Measurements from ENCODE around the gene YLPM1. TPM values are rescaled to one million over a fixed set of nuclear protein-coding genes. Genes with fewer than 3 reads are reported as not detected.
A peak's percentile ranks its signal among the peaks of the same experiment; 100 is the strongest.

Gene YLPM1
- total and polyA plus RNA-seq, 2 donors (not counting 1 experiment from before 2014, with no cell fraction given), result 9.7 to 31.9 TPM

DNA sequence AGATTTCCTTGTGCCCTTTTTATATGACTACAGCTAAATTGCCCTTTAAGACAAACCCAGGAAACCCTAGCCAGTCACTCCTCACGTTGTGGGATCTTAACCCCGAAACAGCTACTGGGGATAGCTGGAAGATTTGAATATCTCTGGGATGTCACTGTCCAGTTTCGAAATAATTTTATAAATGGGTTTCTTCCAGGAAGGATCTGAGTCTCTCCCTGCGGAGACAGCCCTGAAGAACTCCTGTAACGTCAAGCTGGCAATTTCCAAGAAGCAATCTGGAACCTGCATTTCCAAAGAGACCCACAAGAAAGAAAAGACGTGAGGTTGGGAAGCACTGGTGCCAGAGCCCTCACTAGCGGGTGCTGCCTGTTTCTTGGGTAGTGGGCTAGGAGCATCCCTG, 91.9 kb downstream of the YLPM1 start:
- Histone ChIP-seq H3K79me2 (ENCODE audit: control insufficient read depth, insufficient read depth, low read length) (no peaks in the 10 kb centered on the region), H4K20me1 (ENCODE audit: control insufficient read depth, extremely low read depth, insufficient read depth, low read length) (no peaks in the 10 kb centered on the region), H3K27me3 (ENCODE audit: control insufficient read depth, insufficient read depth, low read length) (no peaks in the 10 kb centered on the region), H3K4me2 (ENCODE audit: extremely low read depth, insufficient read depth, low read length) (peak overlapping the region; percentile 4), H3K9ac (ENCODE audit: insufficient read depth, low read length) (no peak overlapping the region), H3K9me3 (ENCODE audit: control insufficient read depth, insufficient read depth, low read depth, low read length) (no peaks in the 10 kb centered on the region), H3K4me3 (replicated peaks in 1 of 4; ENCODE audit: control extremely low read depth in 1 of 4, insufficient read depth in 1 of 4, low read depth in 3 of 4, low read length in 4 of 4) (no peak overlapping the region), H3K27ac (ENCODE audit: insufficient read depth, low read length) (no peak overlapping the region), H3K36me3 (ENCODE audit: control insufficient read depth, insufficient read depth, low read length) (no peaks in the 10 kb centered on the region), H2AFZ (ENCODE audit: low read length) (no peak overlapping the region), H3K4me1 (ENCODE audit: control insufficient read depth, extremely low read depth, insufficient read depth, low read length) (peaks cover 12% of the 10 kb centered on the region)
- TF ChIP-seq EZH2 (IDR thresholded peaks at IDR 0.05; ENCODE audit: low read length, missing control alignments), result no peak
- TF ChIP-seq, protein P1, sequence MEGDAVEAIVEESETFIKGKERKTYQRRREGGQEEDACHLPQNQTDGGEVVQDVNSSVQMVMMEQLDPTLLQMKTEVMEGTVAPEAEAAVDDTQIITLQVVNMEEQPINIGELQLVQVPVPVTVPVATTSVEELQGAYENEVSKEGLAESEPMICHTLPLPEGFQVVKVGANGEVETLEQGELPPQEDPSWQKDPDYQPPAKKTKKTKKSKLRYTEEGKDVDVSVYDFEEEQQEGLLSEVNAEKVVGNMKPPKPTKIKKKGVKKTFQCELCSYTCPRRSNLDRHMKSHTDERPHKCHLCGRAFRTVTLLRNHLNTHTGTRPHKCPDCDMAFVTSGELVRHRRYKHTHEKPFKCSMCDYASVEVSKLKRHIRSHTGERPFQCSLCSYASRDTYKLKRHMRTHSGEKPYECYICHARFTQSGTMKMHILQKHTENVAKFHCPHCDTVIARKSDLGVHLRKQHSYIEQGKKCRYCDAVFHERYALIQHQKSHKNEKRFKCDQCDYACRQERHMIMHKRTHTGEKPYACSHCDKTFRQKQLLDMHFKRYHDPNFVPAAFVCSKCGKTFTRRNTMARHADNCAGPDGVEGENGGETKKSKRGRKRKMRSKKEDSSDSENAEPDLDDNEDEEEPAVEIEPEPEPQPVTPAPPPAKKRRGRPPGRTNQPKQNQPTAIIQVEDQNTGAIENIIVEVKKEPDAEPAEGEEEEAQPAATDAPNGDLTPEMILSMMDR (conservative IDR thresholded peaks at IDR 0.05 in 1 of 2, IDR thresholded peaks at IDR 0.05 in 1 of 2; ENCODE audit: low read depth in 1 of 2, low read length in 2 of 2), result no peak
- DNase-seq (ENCODE audit: low read depth in 2 of 2), result no peak

DNA sequence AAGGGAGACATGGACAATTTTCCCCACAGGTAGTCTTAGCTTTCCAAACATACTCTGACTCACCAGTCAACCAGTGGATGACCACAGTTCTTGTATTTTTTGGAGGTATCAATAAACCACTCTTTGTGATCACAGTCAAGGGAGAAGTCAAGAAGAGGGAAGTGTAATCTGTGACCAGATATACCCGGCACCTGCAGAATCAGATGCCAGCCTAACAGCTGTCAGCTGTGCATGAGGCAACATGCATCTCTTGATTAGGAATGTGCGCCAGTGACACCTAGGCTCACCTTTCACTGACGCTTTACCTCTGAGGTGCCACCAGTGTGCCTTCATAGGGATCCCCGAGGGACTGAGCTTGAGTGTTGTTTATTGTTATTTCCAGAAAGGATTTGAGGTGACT, 92.8 kb downstream of the YLPM1 start:
- no peak for DNase-seq (ENCODE audit: low read depth in 2 of 2)
- Histone ChIP-seq H3K4me3 (replicated peaks in 1 of 4; ENCODE audit: control extremely low read depth in 1 of 4, insufficient read depth in 1 of 4, low read depth in 3 of 4, low read length in 4 of 4) (no peak overlapping the region), H3K9me3 (ENCODE audit: control insufficient read depth, insufficient read depth, low read depth, low read length) (no peaks in the 10 kb centered on the region), H3K27me3 (ENCODE audit: control insufficient read depth, insufficient read depth, low read length) (no peaks in the 10 kb centered on the region), H3K9ac (ENCODE audit: insufficient read depth, low read length) (no peak overlapping the region), H3K4me2 (ENCODE audit: extremely low read depth, insufficient read depth, low read length) (no peak overlapping the region), H3K79me2 (ENCODE audit: control insufficient read depth, insufficient read depth, low read length) (no peaks in the 10 kb centered on the region), H4K20me1 (ENCODE audit: control insufficient read depth, extremely low read depth, insufficient read depth, low read length) (no peaks in the 10 kb centered on the region), H2AFZ (ENCODE audit: low read length) (no peak overlapping the region), H3K27ac (ENCODE audit: insufficient read depth, low read length) (no peak overlapping the region), H3K36me3 (ENCODE audit: control insufficient read depth, insufficient read depth, low read length) (no peaks in the 10 kb centered on the region), H3K4me1 (ENCODE audit: control insufficient read depth, extremely low read depth, insufficient read depth, low read length) (peaks cover 15% of the 10 kb centered on the region)
- no peak for TF ChIP-seq EZH2 (IDR thresholded peaks at IDR 0.05; ENCODE audit: low read length, missing control alignments)
- TF ChIP-seq, protein P1 (conservative IDR thresholded peaks at IDR 0.05 in 1 of 2, IDR thresholded peaks at IDR 0.05 in 1 of 2; ENCODE audit: low read depth in 1 of 2, low read length in 2 of 2), result no peak

DNA sequence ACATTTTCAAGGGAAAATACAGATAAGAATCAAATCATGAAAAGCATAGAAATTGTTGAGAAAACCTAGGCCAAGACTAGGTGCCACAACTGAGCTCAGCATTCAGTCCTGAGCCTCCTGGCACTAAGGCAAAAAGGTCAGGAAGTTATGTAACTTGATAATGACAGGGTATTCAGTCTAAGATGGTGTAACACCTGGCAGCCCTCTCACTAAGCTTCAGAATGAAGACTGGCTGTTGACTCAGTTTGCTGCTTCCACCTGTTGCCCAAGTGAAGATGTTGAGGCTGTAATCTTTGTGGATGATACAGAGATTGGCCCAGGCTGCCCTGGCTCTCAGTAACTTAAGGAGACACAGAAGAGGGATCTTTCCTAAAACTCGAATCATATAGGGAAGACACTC, 93.2 kb downstream of the YLPM1 start:
- TF ChIP-seq, protein P1 (conservative IDR thresholded peaks at IDR 0.05 in 1 of 2, IDR thresholded peaks at IDR 0.05 in 1 of 2; ENCODE audit: low read depth in 1 of 2, low read length in 2 of 2), result no peak
- TF ChIP-seq EZH2 (IDR thresholded peaks at IDR 0.05; ENCODE audit: low read length, missing control alignments), result no peak
- Histone ChIP-seq H4K20me1 (ENCODE audit: control insufficient read depth, extremely low read depth, insufficient read depth, low read length) (no peaks in the 10 kb centered on the region), H3K36me3 (ENCODE audit: control insufficient read depth, insufficient read depth, low read length) (no peaks in the 10 kb centered on the region), H3K4me1 (ENCODE audit: control insufficient read depth, extremely low read depth, insufficient read depth, low read length) (peaks cover 15% of the 10 kb centered on the region), H3K9me3 (ENCODE audit: control insufficient read depth, insufficient read depth, low read depth, low read length) (no peaks in the 10 kb centered on the region), H3K4me2 (ENCODE audit: extremely low read depth, insufficient read depth, low read length) (no peak overlapping the region), H3K4me3 (replicated peaks in 1 of 4; ENCODE audit: control extremely low read depth in 1 of 4, insufficient read depth in 1 of 4, low read depth in 3 of 4, low read length in 4 of 4) (no peak overlapping the region), H3K27me3 (ENCODE audit: control insufficient read depth, insufficient read depth, low read length) (no peaks in the 10 kb centered on the region), H3K79me2 (ENCODE audit: control insufficient read depth, insufficient read depth, low read length) (no peaks in the 10 kb centered on the region), H2AFZ (ENCODE audit: low read length) (no peak overlapping the region), H3K9ac (ENCODE audit: insufficient read depth, low read length) (no peak overlapping the region), H3K27ac (ENCODE audit: insufficient read depth, low read length) (no peak overlapping the region)
- DNase-seq (ENCODE audit: low read depth in 2 of 2), result no peak
